GM19397 (cell line): Measurements from ENCODE around the gene FAM83B.
"Not testable (repeated sequence)": the region's sequence is repeated elsewhere in the genome, so short reads cannot be mapped to it uniquely, and the experiment has no call there.

Source experiments
- ATAC-seq: cut with Tn5 transposase; IDR thresholded peaks from one replicate; pipeline ENCODE4 v1.9.1; 2021; ENCODE audit warnings: mild to moderate bottlenecking, moderate library complexity; ENCODE audit not compliant: unreplicated experiment

The FAM83B gene

DNA sequence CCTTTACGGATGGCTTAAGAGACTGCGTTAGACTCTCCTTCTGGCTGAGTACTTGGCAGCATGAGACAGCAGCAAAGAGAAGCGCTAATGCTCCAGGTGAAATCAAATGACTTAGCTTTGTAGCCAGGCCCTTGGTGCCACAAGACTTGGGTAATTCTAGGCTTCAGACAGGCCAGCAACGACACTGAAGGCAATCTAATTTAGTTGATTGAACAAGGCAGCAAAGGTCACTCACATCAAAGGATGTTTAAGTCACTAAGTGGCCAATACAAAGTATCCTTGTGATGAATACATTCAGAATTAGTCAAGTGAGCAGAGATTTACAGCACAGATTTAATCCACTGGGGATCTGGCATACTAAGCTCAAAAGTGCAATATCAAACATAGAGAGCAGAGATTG, 113.2 kb downstream of the FAM83B start:
- no peak for ATAC-seq

DNA sequence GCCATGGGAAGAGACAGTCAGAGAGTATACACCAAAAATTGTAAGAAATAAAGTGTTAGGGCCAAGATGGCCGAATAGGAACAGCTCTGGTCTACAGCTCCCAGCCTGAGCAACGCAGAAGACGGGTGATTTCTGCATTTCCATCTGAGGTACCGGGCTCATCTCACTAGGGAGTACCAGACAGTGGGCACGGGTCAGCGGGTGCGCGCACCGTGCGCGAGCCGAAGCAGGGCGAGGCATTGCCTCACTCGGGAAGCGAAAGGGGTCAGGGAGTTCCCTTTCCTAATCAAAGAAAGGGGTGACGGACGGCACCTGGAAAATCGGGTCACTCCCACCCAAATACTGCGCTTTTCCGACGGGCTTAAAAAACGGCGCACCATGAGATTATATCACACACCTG, 114.8 kb downstream of the FAM83B start:
- not testable (repeated sequence) for ATAC-seq

DNA sequence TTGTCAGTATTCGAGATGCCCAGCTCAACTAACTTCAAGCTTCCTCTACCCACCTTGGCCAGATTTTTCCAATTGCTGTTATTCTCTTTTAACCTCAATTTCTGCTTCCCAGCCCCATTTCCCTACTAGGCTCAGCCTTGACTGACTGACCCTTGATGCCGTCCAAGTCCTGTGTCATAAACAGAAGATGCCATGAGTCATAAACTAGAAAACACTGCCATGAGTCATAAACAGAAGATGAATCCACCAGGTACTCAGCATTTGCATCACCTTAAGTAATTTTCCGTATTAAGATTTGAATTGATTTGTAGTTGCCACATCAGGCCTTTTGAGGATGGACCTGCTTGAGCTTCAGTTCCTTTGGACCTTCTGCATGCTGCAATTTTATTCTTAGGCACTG, 123.8 kb downstream of the FAM83B start:
- ATAC-seq: no peak

DNA sequence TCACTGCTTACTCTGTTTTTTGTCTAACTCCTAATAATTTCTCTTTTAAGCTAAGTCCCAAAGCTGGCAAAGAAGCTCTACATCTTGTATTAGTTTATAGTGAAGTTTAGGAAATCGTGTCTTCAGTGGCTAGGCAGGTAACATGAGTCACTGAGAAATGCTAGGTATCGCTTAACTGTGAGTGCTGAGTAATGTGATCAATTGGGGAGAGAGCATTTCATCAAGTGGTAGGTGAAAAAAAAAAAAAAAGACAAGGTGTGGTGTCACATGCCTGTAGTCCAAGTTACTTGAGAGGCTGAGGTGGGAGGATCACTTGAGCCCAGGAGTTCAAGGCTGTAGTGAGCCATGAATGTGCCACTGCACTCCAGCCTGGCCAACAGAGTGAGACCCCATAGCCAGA, 125.3 kb downstream of the FAM83B start:
- no peak for ATAC-seq

DNA sequence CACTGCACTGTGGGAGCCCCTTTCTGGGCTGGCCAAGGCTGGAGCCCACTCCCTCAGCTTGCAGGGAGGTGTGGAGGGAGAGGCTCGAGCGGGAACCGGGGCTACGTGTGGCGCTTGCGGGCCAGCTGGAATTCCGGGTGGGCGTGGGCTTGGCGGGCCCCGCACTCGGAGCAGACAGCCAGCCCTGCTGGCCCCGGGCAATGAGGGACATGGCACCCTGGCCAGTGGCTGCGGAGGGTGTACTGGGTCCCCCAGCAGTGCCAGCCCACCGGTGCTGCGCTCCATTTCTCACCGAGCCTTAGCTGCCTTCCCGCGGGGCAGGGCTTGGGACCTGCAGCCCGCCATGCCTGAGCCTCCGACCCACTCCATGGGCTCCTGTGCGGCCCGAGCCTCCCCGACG, 132.6 kb downstream of the FAM83B start:
- not testable (repeated sequence) for ATAC-seq

DNA sequence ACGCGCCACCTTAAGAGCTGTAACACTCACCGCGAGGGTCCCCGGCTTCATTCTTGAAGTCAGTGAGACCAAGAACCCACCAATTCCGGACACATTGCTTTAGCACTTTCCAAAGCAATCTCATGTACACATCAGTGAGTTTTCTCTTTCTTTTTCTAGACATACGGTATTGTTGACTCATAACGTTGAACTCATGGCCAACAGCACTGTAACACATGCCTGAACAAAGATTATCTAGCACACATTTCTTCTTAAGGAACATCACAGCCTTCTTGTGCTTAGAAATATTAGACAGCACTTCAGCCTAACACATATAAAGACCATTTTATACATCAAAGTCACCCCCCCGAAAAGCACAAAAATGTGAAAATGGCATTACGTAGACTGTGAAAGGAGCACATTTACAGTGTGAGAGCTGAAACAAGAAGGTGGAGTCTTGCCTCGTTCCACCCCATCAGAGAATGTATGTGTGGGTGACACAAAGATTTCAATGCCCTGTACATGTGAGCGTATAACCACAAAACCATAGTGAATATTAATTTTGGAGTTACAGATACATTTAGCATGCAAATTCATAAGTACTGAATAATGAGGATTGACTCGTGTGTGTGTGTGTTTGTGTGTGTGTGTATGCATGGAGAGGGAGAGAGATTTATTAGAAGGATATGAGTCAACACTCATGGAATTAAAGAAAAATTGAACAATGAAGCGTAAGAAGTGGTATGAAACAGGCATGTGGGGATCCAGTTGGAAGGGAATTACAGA, 134.1 kb downstream of the FAM83B start:
- ATAC-seq: no peak

DNA sequence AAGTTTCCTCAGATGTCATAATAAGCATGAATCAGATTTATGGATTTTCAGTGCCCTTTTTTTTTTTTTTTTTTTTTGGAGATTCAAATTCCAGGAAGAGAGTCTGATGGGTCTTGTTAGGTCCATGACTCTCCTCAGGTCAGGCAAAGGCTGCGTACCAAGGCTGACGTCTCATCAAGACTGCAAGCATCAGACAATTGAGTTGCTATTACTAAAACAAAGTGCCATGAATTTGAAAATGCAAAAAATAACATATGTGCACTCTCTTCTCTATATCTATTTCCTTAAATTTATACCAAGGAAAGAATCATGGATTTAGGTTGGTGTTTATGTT, 134.7 kb downstream of the FAM83B start:
- ATAC-seq: no peak

DNA sequence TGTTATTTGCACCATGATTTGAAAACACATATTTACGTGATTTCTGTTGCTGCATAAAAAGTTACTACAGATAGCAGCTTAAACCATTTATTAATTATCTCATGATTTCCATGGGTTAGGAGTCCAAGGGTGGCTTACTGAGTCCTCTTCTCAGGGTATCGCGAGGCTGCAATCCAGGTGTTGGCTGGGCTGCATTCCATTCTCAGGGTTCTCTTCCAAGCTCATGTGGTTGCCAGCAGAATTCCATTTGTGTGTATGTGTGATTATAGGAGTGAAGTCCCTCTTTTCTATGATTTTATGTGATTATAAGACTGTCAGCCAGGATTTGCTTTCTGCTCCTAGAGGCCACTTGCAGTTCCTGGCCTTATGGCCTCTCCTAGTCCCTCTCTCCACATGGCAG, 135.1 kb downstream of the FAM83B start:
- ATAC-seq: no peak

DNA sequence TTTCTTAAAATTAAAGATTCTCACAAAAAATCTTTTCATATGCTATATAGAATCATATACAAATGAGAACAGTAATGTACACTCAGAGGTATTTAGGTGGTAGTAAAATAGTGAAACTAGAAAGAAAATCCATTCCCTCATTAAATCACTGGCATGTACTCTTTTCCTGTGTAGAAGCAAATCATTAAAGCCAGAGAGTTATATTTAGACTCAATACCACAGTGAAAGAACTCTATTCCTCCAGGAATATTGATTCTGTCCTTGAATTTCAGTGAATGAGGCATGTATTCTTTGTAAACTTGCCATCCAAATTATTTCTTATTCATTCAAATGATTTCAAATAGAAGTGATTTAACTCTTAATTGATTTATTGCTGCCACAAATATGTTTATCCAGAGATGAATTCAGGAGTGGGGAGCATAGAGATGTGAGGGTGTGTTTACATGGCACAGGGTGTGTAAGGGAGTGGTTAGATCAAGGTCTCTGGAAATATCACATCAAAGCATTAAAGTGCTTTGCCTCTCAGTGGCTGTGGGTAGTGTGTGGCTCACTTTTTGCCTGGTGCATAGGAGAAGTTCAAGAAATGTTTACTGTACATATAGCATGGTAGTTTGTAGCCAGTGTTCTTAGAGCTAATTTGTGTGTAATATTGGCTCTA, 141.2 kb downstream of the FAM83B start:
- no peak for ATAC-seq

DNA sequence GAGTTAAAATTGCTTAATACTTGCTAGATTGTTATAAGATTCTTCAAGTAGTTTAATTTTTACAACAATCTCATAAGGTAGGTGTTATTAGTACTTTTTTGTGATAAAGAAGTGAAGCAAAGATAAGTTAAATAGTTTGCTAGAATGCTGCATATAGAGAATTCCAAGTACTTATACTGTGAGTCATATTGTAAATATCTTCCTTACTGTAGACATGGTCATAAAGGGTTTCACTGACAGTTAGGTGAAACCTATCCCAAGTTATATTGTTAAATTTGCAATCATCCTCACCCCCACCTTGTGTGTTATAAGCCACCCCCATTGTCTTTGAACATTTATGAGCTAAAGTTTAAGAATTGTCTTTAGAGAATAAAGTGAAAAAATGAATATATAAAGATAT, 142.0 kb downstream of the FAM83B start:
- no peak for ATAC-seq

DNA sequence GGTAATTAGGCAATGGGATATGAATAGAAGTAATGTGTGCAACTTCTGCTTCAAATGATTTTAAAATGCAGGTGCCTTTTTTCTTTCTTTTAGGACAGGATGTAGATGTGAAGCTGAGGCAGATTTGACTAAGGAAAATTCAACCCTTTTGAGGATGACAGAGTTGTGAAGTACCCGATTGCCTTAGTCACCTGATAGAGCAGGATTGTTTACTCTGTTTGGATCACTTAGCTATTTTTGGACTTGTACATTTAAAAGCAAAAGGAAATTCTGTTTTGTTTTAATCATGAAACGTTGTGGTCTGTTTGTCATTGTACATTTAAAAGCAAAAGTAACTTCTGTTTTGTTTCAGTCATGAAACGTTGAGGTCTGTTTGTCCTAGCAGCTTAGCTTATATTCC, 143.4 kb downstream of the FAM83B start:
- no peak for ATAC-seq
